NCI-H1092 treated with DMSO at 0.1 percent for 48 hours (cell line): ENCODE results near the gene ACSF3.

Experiments
- DNase-seq: peaks from one replicate; lab custom pipeline; 2025; lab: John Stamatoyannopoulos, UW

Gene ACSF3

GRCh38 chr16:89201439-89202377 lies 108.1 kb downstream of the ACSF3 start:
- peak; percentile 6 for DNase-seq

GRCh38 chr16:89202422-89203215 lies 109.0 kb downstream of the ACSF3 start:
- no peak for DNase-seq
